Placental epithelial cell (primary cell): ENCODE data around the gene ATP5F1C. TPM values are rescaled to one million over a fixed set of nuclear protein-coding genes. Genes with fewer than 3 reads are reported as not detected.

Experiments used
- total RNA-seq: library from RNA; depleted of rRNA; stranded (reverse); fragments of >200 nt; gene quantifications from 2 replicates; pipeline ENCODE4 v1.2.3, GENCODE V29; 2012

The ATP5F1C gene
- 178 and 246 TPM in 2 replicates for total RNA-seq

GRCh38 chr10:7787857-7788638, at the start of gene ATP5F1C, which contains the start of gene KIN:
Gene ATP5F1C, plus strand, starts transcription at chr10:7788177. Its CDS starts 31 bp downstream, at chr10:7788208.
Gene KIN, minus strand, starts transcription at chr10:7787993. Its CDS starts 60 bp downstream, at chr10:7787933.

GRCh38 chr10:7818295-7819120, 30.5 kb downstream of the ATP5F1C start, which contains the start of gene TAF3:
Gene TAF3, plus strand, starts transcription at chr10:7818505. Its CDS starts 205 bp downstream, at chr10:7818710.

Other genes with a start within 250 kb of the ATP5F1C start
- 4.2 and 18.8 TPM in 2 replicates for gene ITIH5, start 121.2 kb upstream of the ATP5F1C start, total RNA-seq
- not detected in 2 replicates for gene ITIH2, start 84.9 kb upstream of the ATP5F1C start, total RNA-seq
- gene KIN, start 184 bp upstream of the ATP5F1C start, total RNA-seq = 5.2 and 7.1 TPM in 2 replicates
- gene TAF3, start 30.3 kb downstream of the ATP5F1C start, total RNA-seq = 2.4 and 2.6 TPM in 2 replicates